SK-N-SH (cell line): ENCODE measurements around the gene TUBB1. TPM values are rescaled to one million over a fixed set of nuclear protein-coding genes. Genes with fewer than 3 reads are reported as not detected.

Experiments
- CTCF ChIA-PET: fragments of 300-600, 350-600 bp; formaldehyde crosslinking; extraction: SDS; loops from one replicate; lab custom pipeline; 2021; lab: Yijun Ruan, JAX
- POLR2A ChIA-PET: fragments of 350-600 bp; sonication (Branson Sonifier 250); formaldehyde crosslinking; extraction: SDS; loops from one replicate; lab custom pipeline; 2020; ENCODE audit warnings: antibody characterized with exemption, inconsistent platforms; lab: Yijun Ruan, JAX
- DNase-seq: peaks from one replicate; pipeline ENCODE4 v3.0.0; 2012
- H2AFZ ChIP-seq: fragments of 200-600 bp; sonication (generic); 2 replicates; pipeline ENCODE4 v1.8.1; 2016; ENCODE audit warnings: antibody characterized with exemption, mild to moderate bottlenecking, low read depth
- H3F3A ChIP-seq: fragments of 200-600 bp; sonication (generic); replicated peaks from 2 replicates; pipeline ENCODE3; 2016; ENCODE audit warnings: antibody characterized with exemption, mild to moderate bottlenecking; ENCODE audit not compliant: insufficient read depth
- H3K27ac ChIP-seq, 2 experiments: fragments of 200-500 bp in 1 of 2; fragments of 200-600 bp in 1 of 2; sonication (Bioruptor generic) in 1 of 2; sonication (generic), shearing (Covaris generic) in 1 of 2; 2 replicates each; pipeline versions ENCODE4 v1.5.1 to v1.6.1; 2014 to 2016; ENCODE audit warnings: low read depth in 2 of 2, inconsistent platforms in 1 of 2, low read length in 1 of 2, mild to moderate bottlenecking in 1 of 2, mixed read lengths in 1 of 2
- H3K27me3 ChIP-seq: fragments of 200-600 bp; sonication (generic), shearing (Covaris generic); 2 replicates; pipeline ENCODE4 v1.6.1; 2016; ENCODE audit warnings: mixed run types; ENCODE audit not compliant: insufficient read depth
- H3K36me3 ChIP-seq, 2 experiments: fragments of 200-500 bp in 1 of 2; fragments of 200-600 bp in 1 of 2; sonication (Bioruptor generic) in 1 of 2; sonication (generic) in 1 of 2; replicated peaks in 1 of 2; 2 replicates each; pipeline versions ENCODE3 to v1.5.1; 2014 to 2016; ENCODE audit warnings: low read length in 1 of 2, mild to moderate bottlenecking in 1 of 2; ENCODE audit not compliant: insufficient read depth in 2 of 2, control insufficient read depth in 1 of 2
- H3K4me1 ChIP-seq, 2 experiments: fragments of 200-500 bp in 1 of 2; fragments of 200-600 bp in 1 of 2; sonication (Bioruptor generic) in 1 of 2; sonication (generic), shearing (Covaris generic) in 1 of 2; 2 replicates each; pipeline versions ENCODE4 v1.5.1 to v1.6.1; 2014 to 2016; ENCODE audit warnings: low read depth in 1 of 2, low read length in 1 of 2, mixed run types in 1 of 2; ENCODE audit not compliant: insufficient read depth in 2 of 2, control insufficient read depth in 1 of 2
- H3K4me2 ChIP-seq: fragments of 200-600 bp; sonication (generic), shearing (Covaris generic); 2 replicates; pipeline ENCODE4 v1.6.1; 2017; ENCODE audit warnings: mixed run types
- H3K4me3 ChIP-seq, 2 experiments: fragments of 200-500 bp in 1 of 2; fragments of 200-600 bp in 1 of 2; sonication (Bioruptor generic) in 1 of 2; sonication (generic), shearing (Covaris generic) in 1 of 2; 2 replicates each; pipeline versions ENCODE4 v1.5.1 to v1.8.1; 2014 to 2016; ENCODE audit warnings: low read depth in 2 of 2, inconsistent platforms in 1 of 2, low read length in 1 of 2, mild to moderate bottlenecking in 1 of 2, mixed read lengths in 1 of 2, moderate library complexity in 1 of 2
- H3K79me2 ChIP-seq: fragments of 200-600 bp; sonication (generic); 2 replicates; pipeline ENCODE4 v1.8.1; 2017; ENCODE audit warnings: mild to moderate bottlenecking; ENCODE audit not compliant: insufficient read depth
- H3K9ac ChIP-seq: fragments of 200-600 bp; sonication (generic); 2 replicates; pipeline ENCODE4 v1.6.1; 2017; ENCODE audit warnings: mixed run types
- H3K9me2 ChIP-seq: fragments of 200-600 bp; sonication (generic); 2 replicates; pipeline ENCODE4 v1.6.1; 2017; ENCODE audit warnings: mixed run types
- H3K9me3 ChIP-seq: fragments of 200-600 bp; sonication (generic); 2 replicates; pipeline ENCODE4 v1.6.1; 2017; ENCODE audit warnings: mixed run types, mild to moderate bottlenecking, moderate library complexity
- H4K20me1 ChIP-seq: fragments of 200-600 bp; sonication (generic); 2 replicates; pipeline ENCODE4 v1.6.1; 2017; ENCODE audit warnings: mild to moderate bottlenecking, mixed run types; ENCODE audit not compliant: insufficient read depth
- FOSL2 ChIP-seq: IDR thresholded peaks from 2 replicates; pipeline ENCODE4 v1.4.0; 2012; ENCODE audit warnings: low read depth, mild to moderate bottlenecking, moderate library complexity, borderline replicate concordance
- FOXJ3 ChIP-seq: sonication (generic); formaldehyde crosslinking; IDR thresholded peaks from 2 replicates; pipeline ENCODE4 v1.5.1; 2020; ENCODE audit warnings: mild to moderate bottlenecking, missing genetic modification reagents
- FOXM1 ChIP-seq: IDR thresholded peaks from 2 replicates; pipeline ENCODE4 v1.4.0; 2012; ENCODE audit warnings: low read depth, mild to moderate bottlenecking
- GATA2 ChIP-seq: sonication (generic); formaldehyde crosslinking; IDR thresholded peaks from 2 replicates; pipeline ENCODE4 v1.5.0; 2020; ENCODE audit warnings: mild to moderate bottlenecking, missing genetic modification reagents
- JUND ChIP-seq: IDR thresholded peaks from 2 replicates; pipeline ENCODE4 v1.4.0; 2012
- MXI1 ChIP-seq: IDR thresholded peaks from 2 replicates; pipeline ENCODE4 v1.6.1; 2012; ENCODE audit warnings: mild to moderate bottlenecking, low read depth, low read length, improper control_type of control experiment
- NRF1 ChIP-seq: IDR thresholded peaks from 2 replicates; pipeline ENCODE4 v1.6.1; 2012; ENCODE audit warnings: low read depth, mild to moderate bottlenecking, low read length
- RCOR1 ChIP-seq: fragments of 150-350 bp; IDR thresholded peaks from 2 replicates; pipeline ENCODE4 v1.6.1; 2017; ENCODE audit warnings: antibody characterized with exemption, low read length
- SMC3 ChIP-seq: IDR thresholded peaks from 2 replicates; pipeline ENCODE4 v1.6.1; 2012; ENCODE audit warnings: low read depth, low read length, improper control_type of control experiment
- TEAD4 ChIP-seq: IDR thresholded peaks from 2 replicates; pipeline ENCODE4 v1.4.0; 2012; ENCODE audit warnings: mild to moderate bottlenecking, borderline replicate concordance; ENCODE audit not compliant: insufficient read depth
- YY1 ChIP-seq: IDR thresholded peaks from 2 replicates; pipeline ENCODE4 v1.4.0; 2012; ENCODE audit warnings: low read depth, mild to moderate bottlenecking
- WGBS: methylation state at CpG from one replicate; pipeline ENCODE4 v1.1.6; 2017; ENCODE audit warnings: low lambda C conversion rate; 5-methylcytosine and 5-hydroxymethylcytosine counted together
- polyA plus RNA-seq, 3 experiments: library from polyadenylated mRNA; depleted of rRNA; stranded (reverse); fragments of >200 nt; gene quantifications; 2 replicates each; pipeline ENCODE4 v1.2.3, GENCODE V29; 2012
- TF ChIP-seq, protein P1 (sequence below): IDR thresholded peaks from 2 replicates; pipeline ENCODE4 v1.4.0; 2012; ENCODE audit warnings: low read depth
- TF ChIP-seq, protein P2 (sequence below): IDR thresholded peaks from 2 replicates; pipeline ENCODE4 v1.4.0; 2012; ENCODE audit warnings: low read depth, borderline replicate concordance
- TF ChIP-seq, protein P3 (sequence below): IDR thresholded peaks from 2 replicates; pipeline ENCODE4 v1.6.1; 2012; ENCODE audit warnings: mild to moderate bottlenecking, low read depth, low read length, moderate library complexity

TUBB1 gene
- polyA plus RNA-seq, 1 of the 3 experiments (the other 2 are of a cell fraction), result not detected

DNA sequence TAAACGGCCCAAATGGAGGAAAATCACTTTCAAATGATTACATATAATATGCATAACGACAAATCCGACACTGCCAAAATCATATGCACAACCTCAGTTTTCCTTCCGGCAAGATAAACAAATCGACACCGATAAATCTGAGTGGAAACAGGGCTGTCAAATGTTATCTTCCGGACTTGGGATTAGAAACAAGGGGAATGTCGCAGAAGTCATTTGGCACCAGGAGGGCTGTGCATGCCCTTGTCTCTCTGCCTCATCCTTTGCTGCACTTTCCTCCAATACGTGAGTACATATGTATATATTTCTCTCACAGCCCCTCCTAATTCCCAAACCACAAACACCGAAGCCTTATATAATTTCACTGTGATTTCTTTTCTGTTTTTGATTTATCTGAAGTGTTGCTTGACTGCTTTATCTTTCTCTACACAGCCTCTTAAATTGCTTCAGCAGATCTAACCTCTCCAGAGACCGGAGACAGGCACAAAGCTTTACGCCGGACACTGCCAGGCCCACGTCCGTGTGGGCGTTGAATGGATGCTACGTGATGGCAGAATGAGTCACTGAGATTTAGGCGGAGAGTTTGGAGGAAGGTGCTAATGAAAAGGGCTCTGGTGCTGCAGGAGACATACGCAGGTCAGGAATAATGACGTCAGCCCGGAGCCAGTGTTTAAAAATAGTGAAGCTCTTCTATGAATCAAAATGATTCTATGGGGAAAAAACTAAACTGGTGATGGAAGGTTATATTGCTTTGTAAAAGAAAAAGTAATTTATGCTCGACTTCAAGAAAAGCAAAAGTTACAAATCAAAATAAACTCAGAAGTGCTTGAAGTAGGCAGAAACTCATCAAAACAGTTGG is 44.4 kb downstream of the TUBB1 start:
- CTCF ChIA-PET, result interaction anchor here (0.7 to 2.4 kb wide), 8 partner anchors 8 to 392 kb away, joined by 3 to 12 read pairs (median 4); no protein-coding TSS in a partner anchor
- Histone ChIP-seq H3K4me2 (peak overlapping the region; percentile 69), H3K9ac (0 out of 2 replicates have a peak overlapping the region, but pooled peaks have one; percentile 7), H3K79me2 (no peaks in the 10 kb centered on the region), H3F3A (no peaks in the 10 kb centered on the region), H3K4me3 (peak overlapping the region; percentile 4 to 31; a peak in 2 of 4 replicates), H3K27me3 (no peaks in the 10 kb centered on the region), H3K9me2 (no peaks in the 10 kb centered on the region), H3K36me3 (no peaks in the 10 kb centered on the region), H3K4me1 (peaks cover 8 to 16% of the 10 kb centered on the region in 2 experiments; a peak in 3 of 4 replicates), H2AFZ (peak overlapping the region; percentile 67; the same call in 1 of the 2 replicates), H3K27ac (peak overlapping the region in 1 of 2 experiments; percentile 81; a peak in 3 of 4 replicates), H4K20me1 (no peaks in the 10 kb centered on the region), H3K9me3 (no peaks in the 10 kb centered on the region)
- 12% methylated on average over 22 of the region's 22 CpGs for WGBS
- TF ChIP-seq RCOR1 (peak; percentile 34; the same call in 1 of the 2 replicates), YY1 (no peak), SMC3 (no peak), GATA2 (peak; percentile 50), JUND (peak; percentile 48), FOSL2 (peak; percentile 64; the same call in 1 of the 2 replicates), FOXJ3 (CRISPR knock-in tag) (0 out of 2 replicates have a peak, but pooled peaks have one; percentile 44), NRF1 (no peak), FOXM1 (no peak), MXI1 (peak; percentile 31; the same call in 1 of the 2 replicates), TEAD4 (no peak)
- TF ChIP-seq, protein P1, sequence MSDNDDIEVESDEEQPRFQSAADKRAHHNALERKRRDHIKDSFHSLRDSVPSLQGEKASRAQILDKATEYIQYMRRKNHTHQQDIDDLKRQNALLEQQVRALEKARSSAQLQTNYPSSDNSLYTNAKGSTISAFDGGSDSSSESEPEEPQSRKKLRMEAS, result no peak
- TF ChIP-seq, protein P2, sequence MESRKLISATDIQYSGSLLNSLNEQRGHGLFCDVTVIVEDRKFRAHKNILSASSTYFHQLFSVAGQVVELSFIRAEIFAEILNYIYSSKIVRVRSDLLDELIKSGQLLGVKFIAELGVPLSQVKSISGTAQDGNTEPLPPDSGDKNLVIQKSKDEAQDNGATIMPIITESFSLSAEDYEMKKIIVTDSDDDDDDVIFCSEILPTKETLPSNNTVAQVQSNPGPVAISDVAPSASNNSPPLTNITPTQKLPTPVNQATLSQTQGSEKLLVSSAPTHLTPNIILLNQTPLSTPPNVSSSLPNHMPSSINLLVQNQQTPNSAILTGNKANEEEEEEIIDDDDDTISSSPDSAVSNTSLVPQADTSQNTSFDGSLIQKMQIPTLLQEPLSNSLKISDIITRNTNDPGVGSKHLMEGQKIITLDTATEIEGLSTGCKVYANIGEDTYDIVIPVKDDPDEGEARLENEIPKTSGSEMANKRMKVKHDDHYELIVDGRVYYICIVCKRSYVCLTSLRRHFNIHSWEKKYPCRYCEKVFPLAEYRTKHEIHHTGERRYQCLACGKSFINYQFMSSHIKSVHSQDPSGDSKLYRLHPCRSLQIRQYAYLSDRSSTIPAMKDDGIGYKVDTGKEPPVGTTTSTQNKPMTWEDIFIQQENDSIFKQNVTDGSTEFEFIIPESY, result no peak
- TF ChIP-seq, protein P3, sequence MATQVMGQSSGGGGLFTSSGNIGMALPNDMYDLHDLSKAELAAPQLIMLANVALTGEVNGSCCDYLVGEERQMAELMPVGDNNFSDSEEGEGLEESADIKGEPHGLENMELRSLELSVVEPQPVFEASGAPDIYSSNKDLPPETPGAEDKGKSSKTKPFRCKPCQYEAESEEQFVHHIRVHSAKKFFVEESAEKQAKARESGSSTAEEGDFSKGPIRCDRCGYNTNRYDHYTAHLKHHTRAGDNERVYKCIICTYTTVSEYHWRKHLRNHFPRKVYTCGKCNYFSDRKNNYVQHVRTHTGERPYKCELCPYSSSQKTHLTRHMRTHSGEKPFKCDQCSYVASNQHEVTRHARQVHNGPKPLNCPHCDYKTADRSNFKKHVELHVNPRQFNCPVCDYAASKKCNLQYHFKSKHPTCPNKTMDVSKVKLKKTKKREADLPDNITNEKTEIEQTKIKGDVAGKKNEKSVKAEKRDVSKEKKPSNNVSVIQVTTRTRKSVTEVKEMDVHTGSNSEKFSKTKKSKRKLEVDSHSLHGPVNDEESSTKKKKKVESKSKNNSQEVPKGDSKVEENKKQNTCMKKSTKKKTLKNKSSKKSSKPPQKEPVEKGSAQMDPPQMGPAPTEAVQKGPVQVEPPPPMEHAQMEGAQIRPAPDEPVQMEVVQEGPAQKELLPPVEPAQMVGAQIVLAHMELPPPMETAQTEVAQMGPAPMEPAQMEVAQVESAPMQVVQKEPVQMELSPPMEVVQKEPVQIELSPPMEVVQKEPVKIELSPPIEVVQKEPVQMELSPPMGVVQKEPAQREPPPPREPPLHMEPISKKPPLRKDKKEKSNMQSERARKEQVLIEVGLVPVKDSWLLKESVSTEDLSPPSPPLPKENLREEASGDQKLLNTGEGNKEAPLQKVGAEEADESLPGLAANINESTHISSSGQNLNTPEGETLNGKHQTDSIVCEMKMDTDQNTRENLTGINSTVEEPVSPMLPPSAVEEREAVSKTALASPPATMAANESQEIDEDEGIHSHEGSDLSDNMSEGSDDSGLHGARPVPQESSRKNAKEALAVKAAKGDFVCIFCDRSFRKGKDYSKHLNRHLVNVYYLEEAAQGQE, result no peak
- DNase-seq, result peak; percentile 45
- POLR2A ChIA-PET, result no interaction called here
